HL-60 (cell line): Measurements from ENCODE around the gene BARX1.

Experiments
- GABPA ChIP-seq: IDR thresholded peaks from 2 replicates; pipeline ENCODE4 v1.6.1; 2012; ENCODE audit warnings: low read depth
- POLR2AphosphoS5 ChIP-seq: IDR thresholded peaks from 2 replicates; pipeline ENCODE4 v1.6.1; 2012; ENCODE audit warnings: low read depth
- REST ChIP-seq: IDR thresholded peaks from 2 replicates; pipeline ENCODE4 v1.6.1; 2012; ENCODE audit warnings: low read depth; ENCODE audit not compliant: insufficient replicate concordance
- SPI1 ChIP-seq: IDR thresholded peaks from 2 replicates; pipeline ENCODE4 v1.6.1; 2012; ENCODE audit warnings: low read depth, mild to moderate bottlenecking, borderline replicate concordance
- TF ChIP-seq, protein P1 (sequence below): IDR thresholded peaks from one replicate; pipeline ENCODE4 v1.5.1; 2011; ENCODE audit warnings: low read length, control low read depth, inconsistent platforms; ENCODE audit not compliant: insufficient read depth

DNA sequence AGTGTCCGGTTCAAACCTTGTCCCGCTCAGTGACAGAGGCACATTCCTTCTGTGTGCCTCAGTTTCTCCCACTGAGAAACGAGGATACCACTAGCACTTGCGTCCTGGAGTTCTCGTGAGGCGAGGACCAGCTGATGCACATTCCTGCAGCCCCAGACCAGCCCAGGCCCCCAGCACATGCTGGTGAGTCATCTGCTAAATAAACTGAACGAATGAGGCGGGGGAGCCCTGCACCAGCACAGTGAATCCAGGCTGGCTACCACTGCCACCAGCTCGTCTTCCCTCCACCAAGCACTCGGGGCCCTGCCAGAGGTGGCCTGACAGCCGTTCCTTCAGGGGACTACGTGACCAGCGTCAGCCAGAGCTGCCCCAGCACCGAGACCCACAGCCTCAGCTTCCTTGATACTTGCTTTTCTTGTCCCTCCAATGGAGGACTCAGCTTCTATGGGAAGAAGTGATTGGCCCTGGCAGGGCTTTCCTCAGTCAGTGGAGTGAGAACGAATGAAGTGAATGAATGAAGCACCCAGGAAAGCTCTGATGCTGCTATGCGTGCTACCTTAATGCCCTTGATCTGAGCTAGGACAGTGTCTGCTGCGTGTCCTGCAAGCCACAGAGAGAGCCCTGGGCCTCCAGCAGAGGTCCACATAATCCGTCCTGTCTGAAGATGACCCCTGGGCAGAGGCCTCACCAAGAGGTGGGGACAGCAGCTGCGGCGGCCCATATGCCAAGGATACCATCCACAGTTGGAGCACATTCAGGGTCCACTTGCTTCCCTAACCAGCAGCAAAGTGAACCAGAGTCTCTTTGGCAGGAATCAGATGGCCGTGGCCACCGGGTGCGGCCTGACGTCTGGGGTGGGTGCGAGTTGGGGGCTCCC lies 13.5 kb upstream of the BARX1 start:
- TF ChIP-seq, protein P1, sequence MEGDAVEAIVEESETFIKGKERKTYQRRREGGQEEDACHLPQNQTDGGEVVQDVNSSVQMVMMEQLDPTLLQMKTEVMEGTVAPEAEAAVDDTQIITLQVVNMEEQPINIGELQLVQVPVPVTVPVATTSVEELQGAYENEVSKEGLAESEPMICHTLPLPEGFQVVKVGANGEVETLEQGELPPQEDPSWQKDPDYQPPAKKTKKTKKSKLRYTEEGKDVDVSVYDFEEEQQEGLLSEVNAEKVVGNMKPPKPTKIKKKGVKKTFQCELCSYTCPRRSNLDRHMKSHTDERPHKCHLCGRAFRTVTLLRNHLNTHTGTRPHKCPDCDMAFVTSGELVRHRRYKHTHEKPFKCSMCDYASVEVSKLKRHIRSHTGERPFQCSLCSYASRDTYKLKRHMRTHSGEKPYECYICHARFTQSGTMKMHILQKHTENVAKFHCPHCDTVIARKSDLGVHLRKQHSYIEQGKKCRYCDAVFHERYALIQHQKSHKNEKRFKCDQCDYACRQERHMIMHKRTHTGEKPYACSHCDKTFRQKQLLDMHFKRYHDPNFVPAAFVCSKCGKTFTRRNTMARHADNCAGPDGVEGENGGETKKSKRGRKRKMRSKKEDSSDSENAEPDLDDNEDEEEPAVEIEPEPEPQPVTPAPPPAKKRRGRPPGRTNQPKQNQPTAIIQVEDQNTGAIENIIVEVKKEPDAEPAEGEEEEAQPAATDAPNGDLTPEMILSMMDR, result no peak
- TF ChIP-seq GABPA (no peak), SPI1 (no peak), POLR2AphosphoS5 (no peak), REST (no peak)
